DMS79 treated with DMSO at 0.1 percent for 48 hours (cell line): ENCODE data around the gene SEC22B.
A peak's percentile ranks its signal among the peaks of the same experiment; 100 is the strongest.
"Not testable (repeated sequence)": the region's sequence is repeated elsewhere in the genome, so short reads cannot be mapped to it uniquely, and the experiment has no call there.

Experiments used
- DNase-seq: peaks from one replicate; lab custom pipeline; 2025; lab: John Stamatoyannopoulos, UW

SEC22B gene

GRCh38 chr1:120176092-120176855 is at the start of gene SEC22B:
TSS of gene SEC22B (minus strand) at chr1:120176520. CDS start at chr1:120176381, 139 bp downstream.
- DNase-seq: peak; percentile 94

GRCh38 chr1:120217933-120218332 is 41.6 kb upstream of the SEC22B start:
- not testable (repeated sequence) for DNase-seq

- not testable (repeated sequence) for DNase-seq
These were observed 41.0 kb upstream of the SEC22B start for GRCh38 chr1:120217175-120217929.

- not testable (repeated sequence) for DNase-seq
These were observed 37.3 kb upstream of the SEC22B start for GRCh38 chr1:120213606-120214005.

- DNase-seq: not testable (repeated sequence)
These were observed 34.4 kb upstream of the SEC22B start for GRCh38 chr1:120210754-120211153.

- not testable (repeated sequence) for DNase-seq
These were observed 20.8 kb upstream of the SEC22B start for GRCh38 chr1:120196863-120197775.

- DNase-seq: not testable (repeated sequence)
These were observed 12.3 kb upstream of the SEC22B start for GRCh38 chr1:120188626-120189025.

GRCh38 chr1:120182176-120182707 is 5.9 kb upstream of the SEC22B start:
- DNase-seq: not testable (repeated sequence)

GRCh38 chr1:120179811-120180690 is 3.7 kb upstream of the SEC22B start:
- peak; percentile 67 for DNase-seq

- no peak for DNase-seq
These were observed 2.8 kb upstream of the SEC22B start for GRCh38 chr1:120178799-120179756.

- DNase-seq: not testable (repeated sequence)
These were observed 1.7 kb upstream of the SEC22B start for GRCh38 chr1:120178058-120178457.

- DNase-seq: peak; percentile 51
These were observed 632 bp downstream of the SEC22B start for GRCh38 chr1:120175688-120176087.

- not testable (repeated sequence) for DNase-seq
These were observed 11.6 kb downstream of the SEC22B start for GRCh38 chr1:120164761-120165160.

GRCh38 chr1:120162015-120162414 is 14.3 kb downstream of the SEC22B start:
- not testable (repeated sequence) for DNase-seq

GRCh38 chr1:120158495-120158894 is 17.8 kb downstream of the SEC22B start:
- DNase-seq: not testable (repeated sequence)

GRCh38 chr1:120158086-120158485 is 18.2 kb downstream of the SEC22B start:
- not testable (repeated sequence) for DNase-seq

- DNase-seq: not testable (repeated sequence)
These were observed 26.0 kb downstream of the SEC22B start for GRCh38 chr1:120150138-120150822.

GRCh38 chr1:120149420-120150059 is 26.8 kb downstream of the SEC22B start:
- DNase-seq: not testable (repeated sequence)
